Lung (tissue), 12 donors: ENCODE results near the gene NLRC3. TPM values are rescaled to one million over a fixed set of nuclear protein-coding genes. Genes with fewer than 3 reads are reported as not detected.

Experiments
- ATAC-seq: fragments of 200-7000 bp; cut with Tn5 transposase; one replicate; pipeline ENCODE4 v1.9.1; 2020; ENCODE audit warnings: moderate number of reproducible peaks; ENCODE audit not compliant: insufficient read depth, low FRiP score
- DNase-seq, 3 donors: peaks; one replicate each; pipeline ENCODE4 v3.0.0-alpha.2; 2013 to 2017
- H3K27ac ChIP-seq, 2 donors: one replicate each; pipeline ENCODE4 v1.5.1; 2013; ENCODE audit warnings: mild to moderate bottlenecking in 2 of 2, moderate library complexity in 2 of 2, control low read depth in 1 of 2, inconsistent platforms in 1 of 2, low read depth in 1 of 2, low read length in 1 of 2
- H3K27me3 ChIP-seq, 3 donors: one replicate each; pipeline ENCODE4 v1.5.1; 2013; ENCODE audit warnings: low read length in 2 of 3; ENCODE audit not compliant: control insufficient read depth in 3 of 3, insufficient read depth in 3 of 3
- H3K36me3 ChIP-seq, 4 donors: one replicate each; pipeline ENCODE4 v1.5.1; 2013; ENCODE audit warnings: low read length in 4 of 4, mild to moderate bottlenecking in 1 of 4, moderate library complexity in 1 of 4; ENCODE audit not compliant: control insufficient read depth in 4 of 4, insufficient read depth in 4 of 4
- H3K4me1 ChIP-seq, 5 donors: one replicate each; pipeline ENCODE4 v1.5.1; 2013; ENCODE audit warnings: low read length in 5 of 5, mild to moderate bottlenecking in 2 of 5, moderate library complexity in 1 of 5; ENCODE audit not compliant: control insufficient read depth in 5 of 5, insufficient read depth in 5 of 5
- H3K4me3 ChIP-seq: one replicate; pipeline ENCODE4 v1.5.1; 2013; ENCODE audit warnings: mild to moderate bottlenecking, control low read depth, moderate library complexity
- H3K9ac ChIP-seq, 2 donors: one replicate each; pipeline ENCODE4 v1.5.1; 2013; ENCODE audit warnings: low read length in 2 of 2, control low read depth in 1 of 2; ENCODE audit not compliant: insufficient read depth in 1 of 2
- H3K9me3 ChIP-seq, 4 donors: one replicate each; pipeline ENCODE4 v1.5.1; 2013; ENCODE audit warnings: low read length in 3 of 4, mild to moderate bottlenecking in 1 of 4, moderate library complexity in 1 of 4; ENCODE audit not compliant: control insufficient read depth in 4 of 4, insufficient read depth in 3 of 4
- CTCF ChIP-seq: IDR thresholded peaks from 2 replicates; pipeline ENCODE4 v1.5.1; 2012; ENCODE audit warnings: mild to moderate bottlenecking; ENCODE audit errors: control extremely low read depth, extremely low read depth
- WGBS, 2 donors: extraction: QIAGEN DNeasy Blood & Tissue Kit; methylation state at CpG; one replicate each; pipeline ENCODE4 v1.1.7; 2013; 5-methylcytosine and 5-hydroxymethylcytosine counted together
- polyA plus RNA-seq, 2 donors: library from polyadenylated mRNA; stranded (reverse); fragments of 200-250 nt; gene quantifications; one replicate each; pipeline ENCODE4 v1.2.1, GENCODE V29; 2013
- total RNA-seq, 2 donors: library from RNA; depleted of rRNA in 1 of 2; stranded (reverse); fragments of >200 nt in 1 of 2; gene quantifications; one replicate each; pipeline ENCODE4 v1.2.1, GENCODE V29; 2014 to 2021
- donor health status: control.
- donor health status: control.
- donor health status: Bipolar disorder and iron deficiency.
- donor health status: healthy.
- donor health status: DM: yes; HTN: yes; CAD: no.

Gene NLRC3
- total and polyA plus RNA-seq, 4 donors: 1.1 to 4.4 (median 2.5) TPM

GRCh38 chr16:3570420-3571062 lies 6.7 kb downstream of the NLRC3 start:
- TF ChIP-seq CTCF: no peak
- whole genome bisulfite sequencing, 2 donors: 84 to 94% methylated on average over 4 of the region's 4 CpGs
- H3K27ac ChIP-seq: no peak overlapping the region

GRCh38 chr16:3569851-3570250 lies 7.4 kb downstream of the NLRC3 start:
- H3K4me3 ChIP-seq: no peak overlapping the region
- ATAC-seq (no peak), DNase-seq (no peak)
- H3K9ac ChIP-seq: no peak overlapping the region
- no peak overlapping the region for H3K27ac ChIP-seq
- H3K27me3 ChIP-seq: no peaks in the 10 kb centered on the region
- TF ChIP-seq CTCF: no peak
- H3K4me1 ChIP-seq: no peaks in the 10 kb centered on the region
- H3K9me3 ChIP-seq: peaks cover 0 to 7% (median 3%) of the 10 kb centered on the region in 4 donors
- peaks cover 0 to 2% (median 0%) of the 10 kb centered on the region in 4 donors for H3K36me3 ChIP-seq
- 97 to 98% methylated on average over 2 of the region's 2 CpGs for WGBS, 2 donors

More at GRCh38 chr16:3570420-3571062, 6.7 kb downstream of the NLRC3 start:
- Histone ChIP-seq H3K4me1 (no peaks in the 10 kb centered on the region), H3K36me3 (peaks cover 0 to 2% (median 0%) of the 10 kb centered on the region in 4 donors), H3K9ac (no peak overlapping the region), H3K27me3 (no peaks in the 10 kb centered on the region), H3K9me3 (peaks cover 0 to 7% (median 3%) of the 10 kb centered on the region in 4 donors), H3K4me3 (no peak overlapping the region)
- DNase-seq (no peak), ATAC-seq (no peak)

DNA sequence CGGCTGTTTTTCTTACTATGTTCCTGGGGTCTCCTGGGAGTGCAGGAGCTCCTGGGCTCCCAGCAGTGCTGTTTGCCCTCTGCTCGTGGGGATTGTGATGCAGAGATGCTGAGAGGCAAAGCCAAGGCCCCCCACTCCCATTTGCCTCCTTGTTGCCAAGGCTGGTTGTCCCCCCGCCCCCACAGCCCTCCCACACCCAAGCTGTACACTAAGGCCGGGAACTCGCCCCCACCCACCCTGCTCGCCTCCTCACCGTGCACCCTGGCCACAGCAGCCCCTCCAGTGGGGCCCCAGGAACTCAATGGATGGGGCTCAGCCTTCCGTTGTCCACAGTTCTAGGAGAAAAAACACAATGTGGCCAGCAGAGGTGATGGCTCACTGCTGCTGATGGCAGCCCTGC lies 10.2 kb downstream of the NLRC3 start:
- peaks cover 0 to 7% (median 3%) of the 10 kb centered on the region in 4 donors for H3K9me3 ChIP-seq
- H3K27ac ChIP-seq: no peak overlapping the region
- no peaks in the 10 kb centered on the region for H3K27me3 ChIP-seq
- no peak overlapping the region for H3K9ac ChIP-seq
- H3K4me3 ChIP-seq: no peak overlapping the region
- ATAC-seq (no peak), DNase-seq (no peak)
- H3K36me3 ChIP-seq: peaks cover 0 to 16% (median 0%) of the 10 kb centered on the region in 4 donors
- WGBS, 2 donors: 75 to 88% methylated on average over 7 to 8 of the region's 8 CpGs
- peaks cover 0 to 1% (median 0%) of the 10 kb centered on the region in 5 donors for H3K4me1 ChIP-seq
- no peak for TF ChIP-seq CTCF

GRCh38 chr16:3564889-3565141 lies 12.4 kb downstream of the NLRC3 start:
- TF ChIP-seq CTCF: no peak
- Histone ChIP-seq H3K4me1 (peaks cover 0 to 1% (median 0%) of the 10 kb centered on the region in 5 donors), H3K27ac (no peak overlapping the region), H3K36me3 (peaks cover 0 to 17% (median 0%) of the 10 kb centered on the region in 4 donors), H3K9ac (no peak overlapping the region), H3K9me3 (no peaks in the 10 kb centered on the region), H3K27me3 (no peaks in the 10 kb centered on the region), H3K4me3 (no peak overlapping the region)
- ATAC-seq: no peak
- no peak for DNase-seq
- WGBS, 2 donors: 96% methylated on average over 8 to 9 of the region's 9 CpGs
